Stimulated activated CD4-positive, alpha-beta T cell treated with anti-CD3 and anti-CD28 coated beads, Interleukin-1b, Interleukin-23, amount 100 ng/mL, for 24 hours (primary cell): ENCODE results near the gene AFM.

Source experiments
- DNase-seq, 4 experiments: peaks; one replicate each; pipeline ENCODE4 v3.0.0-alpha.2; 2020; ENCODE audit warnings: low read depth in 4 of 4, low spot score in 1 of 4

Gene AFM

DNA sequence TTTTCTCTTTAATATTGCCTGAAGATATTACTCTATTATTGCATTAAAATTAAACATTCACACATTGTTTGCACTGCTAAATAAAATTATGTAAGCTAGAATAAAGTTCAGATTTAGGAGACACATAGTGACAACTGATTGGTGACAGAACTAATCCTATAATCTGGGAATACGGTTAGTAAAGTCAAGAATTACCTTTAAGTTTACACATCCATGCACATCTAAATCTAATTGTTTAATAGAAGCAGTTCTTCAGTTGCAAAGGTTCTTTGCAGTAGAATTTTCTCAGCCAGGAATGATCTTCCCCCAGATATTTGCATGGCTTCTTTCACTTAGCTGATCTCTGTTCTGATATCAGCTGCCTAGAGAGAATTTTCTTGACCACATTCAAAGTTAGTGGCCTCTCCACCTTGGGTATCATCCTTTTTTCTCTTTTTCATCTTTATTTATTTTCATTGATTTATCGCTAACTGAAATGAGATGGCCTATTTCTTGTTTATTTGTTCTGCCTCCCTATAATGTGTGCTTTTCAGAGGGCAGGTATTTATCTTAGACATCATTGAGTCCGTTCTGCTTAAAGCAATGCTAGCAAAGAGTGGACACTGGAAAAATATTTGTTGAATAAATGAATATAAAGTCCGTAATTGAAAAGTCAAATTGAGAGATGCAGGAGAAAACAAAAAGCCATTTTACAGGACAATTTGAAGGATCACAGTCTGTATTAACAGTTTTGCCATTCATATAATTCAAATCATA is 32.9 kb upstream of the AFM start:
- no peak for DNase-seq

DNA sequence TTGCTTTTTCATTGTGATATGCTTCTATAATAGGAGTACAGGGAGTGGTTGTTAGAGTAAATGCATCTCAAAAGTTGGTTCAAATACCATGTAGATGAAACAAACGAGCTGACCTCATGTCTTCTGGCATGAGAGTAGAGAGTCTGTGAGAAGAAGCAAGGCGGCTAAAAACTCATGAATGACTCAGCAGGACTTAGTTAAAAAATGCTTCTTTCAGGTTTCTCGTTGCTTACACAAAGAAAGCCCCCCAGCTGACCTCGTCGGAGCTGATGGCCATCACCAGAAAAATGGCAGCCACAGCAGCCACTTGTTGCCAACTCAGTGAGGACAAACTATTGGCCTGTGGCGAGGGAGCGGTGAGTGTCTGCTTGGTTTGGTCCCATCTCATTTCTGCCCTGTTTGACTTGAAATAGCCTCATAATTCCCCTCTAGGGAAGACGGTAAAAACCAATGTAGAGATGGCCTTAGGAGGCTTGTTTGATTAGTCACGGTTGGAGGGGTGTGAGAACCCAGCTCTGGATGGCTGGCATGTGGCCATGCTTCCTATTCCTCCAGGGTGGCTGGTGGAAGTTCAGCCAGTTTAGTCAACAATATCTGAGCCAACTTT is 31.0 kb upstream of the AFM start:
- DNase-seq: no peak

DNA sequence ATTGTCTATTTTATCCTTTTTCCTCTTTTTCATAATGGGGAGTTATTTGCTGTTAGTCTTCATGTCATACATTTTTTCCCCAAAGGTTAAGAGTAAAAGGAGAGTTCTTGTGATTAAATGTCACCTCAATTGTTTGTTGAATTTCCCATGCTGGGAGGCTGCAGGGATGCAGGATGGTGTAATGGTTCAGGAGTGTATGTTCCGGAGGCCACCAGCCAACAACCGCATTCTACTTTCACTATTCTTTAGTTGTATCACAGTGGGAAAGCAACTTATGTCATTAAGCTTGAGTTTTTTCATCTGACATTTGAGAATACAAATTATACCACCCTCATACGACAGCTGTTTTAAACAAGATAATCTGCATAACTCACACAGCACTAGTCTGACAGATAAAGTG is 30.1 kb upstream of the AFM start:
- no peak for DNase-seq

DNA sequence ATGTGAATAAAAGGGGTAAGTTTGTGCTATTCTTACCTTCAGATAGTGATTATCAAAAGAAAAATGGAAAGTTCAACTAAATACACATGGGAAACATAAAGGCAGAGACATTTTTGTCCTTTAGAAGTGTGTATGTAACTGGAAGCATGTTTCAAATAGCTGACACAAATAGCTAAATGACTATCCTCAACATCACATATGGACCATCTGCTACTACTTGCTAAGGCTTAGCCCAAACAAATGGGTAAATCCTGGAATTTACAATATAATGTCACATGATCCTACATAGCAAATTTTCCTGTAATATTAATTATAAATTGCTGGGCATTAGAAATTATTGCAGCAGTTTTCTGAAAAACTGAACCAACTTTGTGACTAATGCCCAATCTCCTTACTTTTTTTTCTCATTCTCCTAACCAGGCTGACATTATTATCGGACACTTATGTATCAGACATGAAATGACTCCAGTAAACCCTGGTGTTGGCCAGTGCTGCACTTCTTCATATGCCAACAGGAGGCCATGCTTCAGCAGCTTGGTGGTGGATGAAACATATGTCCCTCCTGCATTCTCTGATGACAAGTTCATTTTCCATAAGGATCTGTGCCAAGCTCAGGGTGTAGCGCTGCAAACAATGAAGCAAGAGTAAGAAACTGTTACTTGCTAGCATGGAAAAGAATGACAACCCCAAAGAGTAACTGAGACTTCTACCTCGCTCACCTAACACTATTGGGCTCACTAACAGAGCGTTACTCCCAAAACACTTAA is 29.4 kb upstream of the AFM start:
- no peak for DNase-seq

DNA sequence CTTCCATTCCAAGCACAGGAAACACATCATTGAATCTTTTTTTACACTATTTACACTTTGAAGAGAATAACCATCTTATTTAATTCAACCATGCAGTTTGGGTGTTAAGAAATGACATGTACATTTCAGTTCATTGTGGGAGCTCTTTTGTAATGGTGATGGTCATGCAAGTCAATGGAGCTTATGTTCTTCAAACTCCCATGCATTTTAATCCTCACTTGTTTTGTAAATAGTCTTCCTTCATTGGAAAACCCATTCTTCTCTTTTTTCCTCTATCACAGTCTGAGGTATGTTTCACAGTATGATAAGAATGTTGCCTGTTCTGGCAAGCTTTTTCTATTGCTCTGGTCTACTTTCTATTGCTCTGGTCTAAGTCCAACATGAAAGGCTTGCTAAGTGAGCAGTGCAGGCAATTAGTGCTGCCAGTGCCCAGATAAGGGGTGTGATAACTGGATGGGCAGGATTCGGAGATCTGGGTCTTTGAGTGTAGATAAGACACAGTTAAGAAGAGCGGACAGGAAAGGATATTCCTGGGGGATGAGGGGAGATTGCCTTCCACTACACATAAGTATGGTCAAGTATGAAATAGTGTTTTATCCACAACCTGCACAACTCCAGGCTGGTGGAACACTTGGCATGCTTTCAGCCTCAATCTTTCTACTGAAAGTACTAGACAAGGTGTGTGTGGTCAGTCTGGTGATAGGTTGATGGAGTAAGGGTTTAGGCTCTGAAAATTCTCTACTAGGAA is 28.4 kb upstream of the AFM start:
- no peak for DNase-seq

DNA sequence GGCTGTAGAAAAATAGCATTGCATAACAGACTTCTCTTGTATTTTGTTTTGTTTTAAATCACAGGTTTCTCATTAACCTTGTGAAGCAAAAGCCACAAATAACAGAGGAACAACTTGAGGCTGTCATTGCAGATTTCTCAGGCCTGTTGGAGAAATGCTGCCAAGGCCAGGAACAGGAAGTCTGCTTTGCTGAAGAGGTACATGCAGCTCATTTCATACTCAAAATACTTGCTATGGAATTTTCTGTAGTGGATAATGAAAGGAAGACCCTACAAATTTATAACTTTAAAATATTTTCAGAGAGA is 27.9 kb upstream of the AFM start:
- no peak for DNase-seq

DNA sequence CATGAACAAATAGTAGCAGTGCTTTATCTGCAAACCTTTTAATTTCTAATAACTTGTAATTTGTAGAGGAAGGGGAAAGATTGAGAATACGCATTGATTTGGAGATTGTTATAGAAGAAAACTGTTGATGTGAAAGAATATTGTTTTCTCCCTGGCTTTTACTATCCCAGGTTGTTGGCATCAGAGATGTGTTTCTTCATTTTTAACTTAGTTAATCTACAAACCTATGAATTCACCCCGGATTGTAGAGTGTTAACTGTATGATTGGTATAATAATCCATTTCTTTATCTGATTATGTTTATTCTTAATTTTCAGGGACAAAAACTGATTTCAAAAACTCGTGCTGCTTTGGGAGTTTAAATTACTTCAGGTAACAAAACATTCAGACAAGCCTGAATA is 26.6 kb upstream of the AFM start:
- no peak for DNase-seq

DNA sequence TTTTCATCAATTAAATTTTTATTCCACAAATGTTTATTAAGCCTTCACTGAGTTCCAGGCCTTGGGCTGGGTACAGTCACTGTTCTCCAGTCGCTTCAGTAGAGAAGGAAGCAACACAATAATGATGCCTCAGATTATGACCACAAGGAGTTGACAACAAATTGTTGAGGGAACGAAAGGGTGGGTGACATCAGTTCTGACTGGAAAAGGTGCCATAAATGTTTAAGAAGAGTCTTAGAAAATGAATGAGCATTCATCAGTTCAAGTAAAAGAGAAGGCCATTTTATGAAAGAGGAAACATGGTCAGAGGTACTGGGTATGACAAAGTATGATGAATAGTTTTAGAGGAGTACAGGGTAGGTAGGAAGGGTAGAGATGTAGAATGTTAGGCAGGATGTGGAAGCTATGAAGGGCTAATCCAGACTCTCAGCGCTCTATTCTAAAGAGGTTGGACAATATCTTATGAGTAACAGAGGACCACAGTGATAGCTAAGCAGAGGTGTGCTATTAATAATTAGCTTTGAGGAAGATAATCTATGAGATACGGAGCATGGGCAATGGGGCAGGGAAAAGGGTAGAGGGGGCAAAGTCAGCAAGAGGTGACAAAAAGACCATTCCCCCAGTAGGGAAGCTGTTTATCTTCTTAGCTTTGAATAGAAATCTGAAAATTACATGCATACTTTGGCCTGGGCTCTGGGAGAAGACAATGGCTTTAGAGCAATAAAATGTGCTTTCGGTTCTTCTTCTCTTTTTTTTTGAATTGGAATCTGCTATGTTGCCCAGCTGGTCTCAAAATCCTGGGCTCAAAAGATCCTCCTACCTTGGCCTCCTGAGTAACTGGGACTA is 25.1 kb upstream of the AFM start:
- no peak for DNase-seq

DNA sequence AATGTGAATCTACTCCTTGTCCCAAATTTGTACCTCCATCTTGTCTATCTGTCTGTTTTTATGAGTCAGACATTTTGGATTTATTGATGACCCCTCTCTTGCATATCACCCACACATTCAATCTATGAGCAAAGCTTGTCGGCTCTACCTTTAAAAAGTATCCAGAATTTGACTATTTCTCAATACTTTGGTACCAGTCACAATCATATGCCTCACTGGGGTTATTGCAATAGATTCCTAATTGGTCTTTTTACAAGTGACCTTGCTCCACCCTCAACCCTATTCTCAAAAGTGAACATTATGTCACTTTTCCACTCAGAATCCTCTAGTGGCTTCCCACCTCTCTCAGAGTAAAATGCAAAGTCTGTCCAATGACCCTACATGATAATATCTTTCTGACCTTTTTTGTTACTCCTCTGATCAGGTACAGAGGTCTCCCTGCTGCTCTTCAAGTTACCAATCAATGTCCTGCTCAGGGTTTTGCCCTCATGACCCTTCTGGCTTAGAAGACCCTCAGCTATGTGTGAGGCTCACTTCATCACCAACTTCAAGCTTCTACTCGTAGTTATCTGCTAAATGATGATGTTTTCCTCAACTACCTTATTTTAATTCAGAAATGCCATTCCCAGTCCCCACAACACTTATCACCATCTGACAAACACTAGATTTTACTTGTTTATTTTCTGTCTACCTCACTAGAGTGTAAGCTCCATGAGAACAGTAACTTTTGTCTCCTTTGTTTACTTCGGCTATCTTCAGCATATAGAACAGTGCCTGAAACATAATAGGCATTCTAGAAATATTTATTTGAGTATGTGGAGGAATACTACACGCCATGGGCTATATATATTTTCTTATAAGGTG is 23.1 kb upstream of the AFM start:
- DNase-seq: no peak

DNA sequence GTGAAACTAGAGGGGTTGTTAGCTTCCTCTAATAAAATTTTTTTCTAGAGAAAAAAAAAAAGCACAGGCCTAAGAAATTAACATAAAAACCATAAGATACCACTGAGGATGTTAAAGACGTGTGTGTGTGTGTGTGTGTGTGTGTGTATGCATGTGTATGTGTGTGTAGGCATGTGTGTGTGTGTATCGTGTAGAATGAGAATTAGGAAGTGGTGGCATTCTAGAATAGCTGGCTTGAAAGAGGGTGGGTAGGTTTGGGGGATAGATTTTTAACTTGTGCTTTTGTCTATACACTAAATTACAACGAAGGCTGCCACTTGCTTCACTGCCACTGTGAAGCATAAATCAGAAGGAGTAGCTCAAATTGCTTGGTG is 22.5 kb upstream of the AFM start:
- no peak for DNase-seq

DNA sequence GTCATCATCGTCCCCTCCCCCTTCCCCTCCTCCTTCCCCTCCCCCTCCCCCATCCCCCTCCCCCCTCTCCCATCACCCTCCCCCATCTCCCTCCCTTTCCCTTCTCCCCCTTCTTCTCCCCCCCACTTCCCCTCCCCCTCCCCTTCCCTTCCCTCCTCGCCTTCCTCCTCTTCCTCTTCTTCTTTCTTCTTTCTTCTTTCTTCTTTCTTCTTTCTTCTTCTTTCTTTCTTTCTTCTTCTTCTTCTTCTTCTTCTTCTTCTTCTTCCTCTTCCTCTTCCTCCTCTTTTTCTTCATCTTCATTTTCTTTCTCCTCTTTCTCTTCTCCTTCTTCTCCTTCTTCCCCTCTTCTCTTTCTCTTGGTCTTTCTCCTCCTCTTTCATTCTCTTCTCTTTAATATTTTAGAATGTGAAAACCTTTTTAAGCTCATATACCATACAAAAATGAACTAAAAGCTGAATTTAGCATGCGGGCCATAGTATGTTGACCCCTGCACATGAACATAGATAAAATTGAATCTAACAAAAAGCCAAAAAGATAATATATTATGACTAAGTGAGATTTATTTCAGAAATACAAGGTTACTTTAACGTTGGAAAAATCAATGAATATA is 20.5 kb upstream of the AFM start:
- no peak for DNase-seq

DNA sequence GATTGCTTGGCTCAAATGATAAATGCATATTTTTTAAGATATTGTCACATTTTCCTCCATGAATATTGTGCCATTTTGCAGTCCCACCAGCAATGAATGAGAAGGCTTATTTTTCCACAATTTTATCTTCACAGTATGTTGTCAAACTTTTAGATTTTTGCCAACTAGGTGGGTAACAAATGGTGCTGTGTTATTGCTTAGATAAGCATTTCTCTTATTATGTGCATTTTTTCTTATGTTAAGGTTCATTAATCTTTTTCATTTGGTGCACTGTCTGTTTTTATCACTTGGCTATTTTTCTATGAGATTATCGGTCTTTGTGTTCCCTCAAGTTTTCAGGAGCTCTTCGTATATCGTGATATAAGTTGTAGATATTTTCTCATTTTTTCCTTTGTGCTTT is 13.4 kb upstream of the AFM start:
- no peak for DNase-seq

DNA sequence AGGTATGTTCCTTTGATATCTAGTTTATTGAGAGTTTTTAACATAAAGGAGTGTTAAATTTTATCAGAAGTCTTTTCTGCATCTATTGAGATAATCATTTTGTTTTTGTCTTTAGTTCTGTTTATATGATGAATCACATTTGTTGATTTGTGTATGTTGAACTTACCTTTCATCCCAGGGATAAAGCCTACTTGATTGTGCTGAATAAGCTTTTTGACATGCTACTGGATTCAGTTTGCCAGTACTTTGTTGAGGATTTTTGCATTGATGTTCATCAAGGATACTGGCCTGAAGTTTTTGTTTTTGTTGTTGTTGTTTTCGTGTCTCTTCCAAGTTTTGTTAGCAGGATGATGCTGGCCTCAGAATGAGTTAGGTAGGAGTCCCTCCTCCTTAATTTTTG is 10.8 kb upstream of the AFM start:
- no peak for DNase-seq

DNA sequence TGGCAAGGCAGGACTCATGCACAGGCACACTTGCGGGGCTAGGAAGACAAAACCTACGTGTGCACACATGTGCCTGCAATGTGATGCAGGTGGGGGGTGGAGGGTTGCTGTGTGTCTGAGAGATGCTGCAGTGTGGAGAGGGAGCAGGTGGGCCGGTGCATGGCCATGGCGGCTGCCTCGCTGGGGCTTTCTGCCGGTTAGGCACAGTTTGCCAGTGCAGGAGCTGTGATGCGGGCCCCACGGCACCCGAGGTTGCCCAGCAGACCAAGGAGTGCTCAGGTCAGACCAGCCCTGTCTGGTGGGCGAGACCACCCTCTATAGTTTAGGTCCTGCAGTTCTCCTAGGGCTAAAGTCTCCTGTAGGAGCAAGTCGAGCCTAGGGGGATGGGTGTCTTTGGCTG is 4.4 kb upstream of the AFM start:
- no peak for DNase-seq

DNA sequence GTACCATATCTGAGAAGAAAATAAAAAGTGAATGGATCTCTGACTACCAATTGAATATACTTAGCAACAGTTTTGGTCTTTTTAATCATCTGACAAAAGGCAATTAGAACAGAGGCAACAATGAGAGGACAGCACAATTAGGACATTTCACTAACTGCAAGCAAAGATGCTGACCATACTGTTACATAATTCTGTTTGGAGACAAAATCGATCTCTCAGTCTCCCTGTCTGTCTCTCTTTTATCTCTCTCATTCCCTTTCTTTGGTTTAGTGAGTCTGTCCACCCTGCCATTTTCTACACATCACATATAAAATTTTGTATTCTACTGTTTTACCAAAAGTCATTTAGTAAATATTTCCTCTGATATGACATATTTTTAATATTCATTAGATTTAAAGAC is 2.2 kb upstream of the AFM start:
- no peak for DNase-seq

DNA sequence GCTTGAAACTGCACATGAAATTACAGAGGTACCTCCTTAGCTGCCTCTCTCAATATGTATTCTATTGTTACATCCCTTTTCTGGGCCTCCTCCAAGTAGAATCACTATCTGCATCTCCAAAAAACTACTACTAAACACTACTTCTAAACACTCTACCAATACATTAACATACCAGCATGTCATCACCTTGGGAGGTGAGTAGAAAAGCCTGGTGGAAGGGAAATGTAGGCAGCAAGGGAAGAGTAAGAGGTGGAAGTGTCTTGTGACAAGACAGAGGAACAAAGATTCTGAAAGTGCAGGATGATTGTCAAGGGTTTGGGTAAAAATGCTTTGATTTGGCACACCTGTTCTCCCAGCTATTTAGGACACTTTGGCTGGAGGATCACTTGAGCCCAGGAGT is 3.5 kb downstream of the AFM start:
- no peak for DNase-seq

DNA sequence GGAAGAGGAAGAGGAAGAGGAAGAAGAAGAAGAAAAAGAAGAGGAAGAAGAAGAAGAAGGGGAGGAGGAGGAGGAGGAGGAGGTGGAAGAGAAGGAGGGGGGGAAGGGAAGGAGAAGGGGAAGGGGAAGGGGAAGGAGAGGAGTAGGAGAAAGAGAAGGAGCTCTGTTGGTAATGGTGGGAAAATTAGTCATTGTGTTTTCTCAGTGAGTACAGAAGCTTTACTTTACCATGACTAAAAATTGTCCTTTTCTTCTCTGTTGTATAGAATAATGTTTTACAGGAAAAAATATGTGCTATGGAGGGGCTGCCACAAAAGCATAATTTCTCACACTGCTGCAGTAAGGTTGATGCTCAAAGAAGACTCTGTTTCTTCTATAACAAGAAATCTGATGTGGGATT is 4.1 kb downstream of the AFM start:
- no peak for DNase-seq

DNA sequence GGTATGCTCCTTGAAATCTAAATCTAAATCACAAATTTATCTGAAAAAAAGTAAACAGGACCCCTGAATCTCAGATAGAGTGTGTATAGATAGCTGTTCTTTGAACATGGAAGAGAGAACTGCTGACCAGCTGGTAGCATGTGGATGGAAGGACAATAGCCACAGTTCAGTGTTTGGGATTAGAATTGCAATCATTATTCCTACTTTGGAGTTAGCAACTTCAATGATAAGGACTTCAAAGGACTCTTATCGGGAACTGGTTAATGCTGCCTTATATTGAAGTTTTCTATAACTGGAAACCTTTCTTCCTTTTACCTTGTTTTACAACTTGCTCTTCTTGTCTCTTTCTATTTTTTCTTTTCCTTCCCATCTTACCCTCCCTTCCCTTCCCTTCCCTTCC is 5.0 kb downstream of the AFM start:
- DNase-seq: no peak

DNA sequence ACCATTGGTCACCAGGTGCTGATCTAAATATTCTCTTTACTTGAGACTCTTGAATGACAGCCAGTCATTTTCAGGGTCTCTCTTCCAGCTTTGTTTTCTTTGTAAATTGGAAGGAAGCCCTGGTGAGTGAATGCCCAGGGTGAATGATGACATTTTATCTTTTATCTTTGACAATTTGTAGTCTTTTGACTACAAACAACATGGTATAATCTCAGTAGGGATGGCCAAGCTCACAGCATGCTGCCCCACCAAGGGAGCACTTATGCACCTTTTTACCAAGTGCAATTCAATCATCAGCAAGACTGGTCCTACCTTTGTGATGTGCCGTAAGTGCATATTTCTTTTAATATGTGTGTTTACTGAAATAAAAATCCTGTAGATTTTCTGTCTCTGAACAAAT is 5.7 kb downstream of the AFM start:
- DNase-seq: no peak
